Kidney (tissue), 14 donors: ENCODE results near the gene TRIM68. TPM values are rescaled to one million over a fixed set of nuclear protein-coding genes. Genes with fewer than 3 reads are reported as not detected.

Experiments
- DNase-seq, 5 donors: peaks; one replicate each; pipeline ENCODE4 v3.0.0-alpha.2; 2013 to 2020
- FAIRE-seq: peaks from 2 replicates; lab custom pipeline; 2012; peaks lifted over from hg19 to GRCh38; lab: Jason Lieb, UNC
- H3K27ac ChIP-seq, 2 donors: one replicate each; pipeline ENCODE4 v1.7.0; 2013; ENCODE audit warnings: low read depth in 2 of 2, low read length in 2 of 2, inconsistent platforms in 1 of 2
- H3K27me3 ChIP-seq: one replicate; pipeline ENCODE4 v1.7.1; 2013; ENCODE audit warnings: low read length, inconsistent platforms; ENCODE audit not compliant: control insufficient read depth, insufficient read depth
- H3K36me3 ChIP-seq, 3 donors: one replicate each; pipeline versions ENCODE4 v1.7.0 to v1.7.1; 2013; ENCODE audit warnings: low read length in 3 of 3, control low read depth in 1 of 3, inconsistent platforms in 1 of 3; ENCODE audit not compliant: insufficient read depth in 3 of 3, control insufficient read depth in 2 of 3
- H3K4me1 ChIP-seq, 3 donors: one replicate each; pipeline versions ENCODE4 v1.7.0 to v1.7.1; 2013; ENCODE audit warnings: low read length in 3 of 3, inconsistent platforms in 1 of 3, low read depth in 1 of 3; ENCODE audit not compliant: control insufficient read depth in 2 of 3, insufficient read depth in 2 of 3
- H3K4me3 ChIP-seq, 3 donors: one replicate each; pipeline versions ENCODE4 v1.7.0 to v1.8.1; 2013; ENCODE audit warnings: low read length in 3 of 3, control low read depth in 1 of 3, inconsistent platforms in 1 of 3
- H3K9ac ChIP-seq, 3 donors: one replicate each; pipeline versions ENCODE4 v1.7.0 to v1.7.1; 2013; ENCODE audit warnings: low read length in 3 of 3, control low read depth in 1 of 3, inconsistent platforms in 1 of 3
- H3K9me3 ChIP-seq, 3 donors: one replicate each; pipeline versions ENCODE4 v1.7.0 to v1.7.1; 2013; ENCODE audit warnings: low read length in 3 of 3, control low read depth in 1 of 3, inconsistent platforms in 1 of 3; ENCODE audit not compliant: control insufficient read depth in 2 of 3, insufficient read depth in 1 of 3
- CTCF ChIP-seq: IDR thresholded peaks from 3 replicates; pipeline ENCODE4 v1.5.1; 2012; ENCODE audit warnings: mild to moderate bottlenecking, moderate library complexity, borderline replicate concordance; ENCODE audit not compliant: insufficient read depth; ENCODE audit errors: extremely low read depth
- intact Hi-C: fragments of 100-400 bp; cut with DNase I; formaldehyde crosslinking; loops from one replicate; pipeline ENCODE4 v1.11.1; 2022
- polyA plus RNA-seq: library from polyadenylated mRNA; stranded (reverse); fragments of 350-450 nt; fragmentation: Illumina TruSeq; extraction: RNeasy Lipid Tissue Mini Kit (QIAGEN cat#74804); gene quantifications from one replicate; pipeline ENCODE4 v1.2.3, GENCODE V29; 2014; ENCODE audit warnings: low read depth, low replicate concordance; ENCODE audit not compliant: insufficient read depth
- total RNA-seq: library from RNA; stranded (reverse); fragmentation: NEBNext Ultra II Directional; extraction: Animal tissue kit (Norgen Biotek cat#: 25700); gene quantifications from one replicate; pipeline ENCODE4 v1.2.1, GENCODE V29; 2021
- donor health status: control.
- donor health status: control.
- donor health status: control.
- donor health status: control.
- donor health status: control.
- donor health status: DM: yes; HTN: yes; CAD: no.
- donor health status: Normal renal cell carcinoma (clear cell type).

Gene TRIM68
- total and polyA plus RNA-seq, 2 donors from 2014 or later = 11.3 to 18.3 TPM

- FAIRE-seq (no peak), DNase-seq (no peak)
- H3K9ac ChIP-seq = no peak overlapping the region
- no peaks in the 10 kb centered on the region for H3K9me3 ChIP-seq
- H3K4me1 ChIP-seq = no peaks in the 10 kb centered on the region
- no peak overlapping the region for H3K4me3 ChIP-seq
- no peaks in the 10 kb centered on the region for H3K27me3 ChIP-seq
- no peak overlapping the region for H3K27ac ChIP-seq
- intact Hi-C loops = no loop called here
- no peak for TF ChIP-seq CTCF
- H3K36me3 ChIP-seq = no peaks in the 10 kb centered on the region
Measured at GRCh38 chr11:4643076-4643475, 35.0 kb upstream of the TRIM68 start.

DNA sequence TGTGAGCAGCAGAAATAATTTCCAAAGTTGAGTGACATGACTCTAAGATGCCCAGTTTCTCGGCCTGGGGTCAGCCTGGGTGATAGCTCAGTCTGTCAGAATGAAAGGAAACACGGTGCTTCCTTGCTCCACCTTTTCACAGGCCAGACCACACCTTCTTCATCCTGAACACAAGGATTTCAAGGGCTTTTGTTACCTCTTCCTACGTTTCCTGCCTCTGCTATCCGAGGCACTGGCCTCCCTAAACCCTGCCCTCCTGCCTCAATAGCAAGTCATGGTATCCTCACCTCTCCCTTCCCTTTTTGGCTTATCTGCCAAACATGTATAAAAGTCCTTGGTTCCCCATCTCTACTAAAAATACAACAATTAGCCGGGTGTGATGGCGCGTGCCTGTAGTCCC lies 34.0 kb upstream of the TRIM68 start:
- H3K36me3 ChIP-seq = no peaks in the 10 kb centered on the region
- intact Hi-C loops = no loop called here
- TF ChIP-seq CTCF = no peak
- H3K4me1 ChIP-seq = peaks cover 0 to 2% (median 0%) of the 10 kb centered on the region in 3 donors
- no peak overlapping the region for H3K9ac ChIP-seq
- DNase-seq (no peak), FAIRE-seq (no peak)
- no peaks in the 10 kb centered on the region for H3K9me3 ChIP-seq
- H3K27ac ChIP-seq = no peak overlapping the region
- H3K27me3 ChIP-seq = no peaks in the 10 kb centered on the region
- H3K4me3 ChIP-seq = no peak overlapping the region

- H3K27me3 ChIP-seq = no peaks in the 10 kb centered on the region
- H3K4me1 ChIP-seq = peaks cover 0 to 3% (median 0%) of the 10 kb centered on the region in 3 donors
- TF ChIP-seq CTCF = no peak
- H3K36me3 ChIP-seq = no peaks in the 10 kb centered on the region
- H3K27ac ChIP-seq = no peak overlapping the region
- FAIRE-seq = no peak
- intact Hi-C loops = no loop called here
- H3K9ac ChIP-seq = no peak overlapping the region
- no peaks in the 10 kb centered on the region for H3K9me3 ChIP-seq
- DNase-seq = no peak
- no peak overlapping the region for H3K4me3 ChIP-seq
Measured at GRCh38 chr11:4641501-4641900, 33.5 kb upstream of the TRIM68 start.

GRCh38 chr11:4639931-4640330 lies 31.9 kb upstream of the TRIM68 start:
- DNase-seq = no peak
- intact Hi-C loops = no loop called here
- Histone ChIP-seq H3K36me3 (no peaks in the 10 kb centered on the region), H3K27ac (no peak overlapping the region), H3K9me3 (no peaks in the 10 kb centered on the region), H3K27me3 (no peaks in the 10 kb centered on the region), H3K9ac (no peak overlapping the region), H3K4me3 (no peak overlapping the region), H3K4me1 (peaks cover 0 to 3% (median 0%) of the 10 kb centered on the region in 3 donors)
- TF ChIP-seq CTCF = no peak
- no peak for FAIRE-seq
